ENCODE data around the gene IL12RB1.
"Not testable (repeated sequence)": the region's sequence is repeated elsewhere in the genome, so short reads cannot be mapped to it uniquely, and the experiment has no call there.

The IL12RB1 gene

DNA sequence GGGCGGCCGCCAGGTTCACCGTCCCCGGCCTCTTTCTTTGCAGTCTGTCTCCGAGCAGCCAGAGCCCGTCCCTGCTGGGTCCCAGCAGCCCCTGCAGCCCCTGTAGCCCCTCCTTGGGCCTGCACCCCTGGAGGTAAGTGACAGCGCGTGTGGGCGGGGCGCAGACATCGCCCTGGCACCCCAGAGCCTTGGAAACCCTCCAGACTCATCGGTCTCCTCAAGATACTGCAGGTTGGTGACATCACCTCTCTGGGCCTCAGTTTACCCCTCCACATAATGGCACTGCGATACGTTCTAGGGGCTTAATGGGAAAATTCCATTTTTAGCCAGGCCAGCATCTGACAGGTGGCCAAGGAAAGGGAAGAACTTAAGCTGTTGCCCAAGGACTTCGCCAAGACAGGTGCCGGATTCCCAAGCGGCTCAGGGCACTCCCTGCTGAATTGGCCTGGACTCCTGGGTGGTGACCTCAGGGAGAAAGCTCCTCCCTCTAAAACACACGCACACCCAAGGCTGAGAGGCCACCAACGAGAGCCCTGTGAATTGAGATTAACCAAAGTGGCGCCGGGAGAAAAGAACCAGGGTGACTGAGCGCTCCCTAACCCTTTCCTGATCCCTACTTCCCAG, 24.0 kb upstream of the IL12RB1 start:
- DNase-seq: no peak

DNA sequence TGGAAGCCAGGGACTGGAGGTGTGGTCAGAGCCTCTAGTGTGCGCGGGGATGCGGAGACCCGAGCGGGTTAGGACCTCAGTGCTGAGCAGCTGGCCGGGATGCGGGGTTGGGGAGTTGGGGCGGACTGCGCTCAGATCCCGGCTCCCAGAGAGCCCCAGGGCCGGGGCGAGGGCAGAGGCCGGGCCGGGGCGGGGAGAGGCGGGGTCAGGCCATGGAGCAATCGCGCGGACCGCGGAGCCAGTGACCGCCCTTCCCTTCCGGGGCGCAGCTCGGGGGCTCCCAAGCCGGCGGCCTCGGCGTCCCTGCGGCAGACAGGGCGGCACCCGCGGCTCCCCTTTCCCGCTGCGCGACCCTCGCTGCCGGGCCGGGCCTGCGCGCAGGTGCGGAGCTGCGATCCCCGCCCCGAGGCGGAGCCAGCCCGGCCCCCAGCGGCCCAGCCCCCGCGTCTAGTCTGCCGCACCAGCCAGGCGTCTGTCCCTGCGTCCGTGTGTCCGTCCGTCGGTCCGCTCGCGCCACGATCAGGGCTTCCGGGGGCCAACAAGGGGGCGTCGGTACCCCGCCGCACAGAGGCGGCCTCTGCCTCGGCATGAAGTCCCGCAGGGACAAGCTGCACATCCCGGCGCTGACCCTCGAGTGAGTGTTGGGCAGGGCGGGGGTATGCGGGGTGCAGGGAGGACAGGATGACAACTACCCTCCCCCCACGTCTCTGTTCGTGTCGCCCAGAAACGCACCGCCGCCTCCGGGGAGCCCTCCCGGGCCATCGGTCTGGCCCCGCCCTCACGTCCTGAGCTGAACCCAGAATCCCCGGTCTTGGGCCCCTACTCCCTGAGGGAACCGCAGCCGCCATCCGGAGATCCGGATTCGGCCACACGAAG, 23.2 kb upstream of the IL12RB1 start:
- no peak for DNase-seq

DNA sequence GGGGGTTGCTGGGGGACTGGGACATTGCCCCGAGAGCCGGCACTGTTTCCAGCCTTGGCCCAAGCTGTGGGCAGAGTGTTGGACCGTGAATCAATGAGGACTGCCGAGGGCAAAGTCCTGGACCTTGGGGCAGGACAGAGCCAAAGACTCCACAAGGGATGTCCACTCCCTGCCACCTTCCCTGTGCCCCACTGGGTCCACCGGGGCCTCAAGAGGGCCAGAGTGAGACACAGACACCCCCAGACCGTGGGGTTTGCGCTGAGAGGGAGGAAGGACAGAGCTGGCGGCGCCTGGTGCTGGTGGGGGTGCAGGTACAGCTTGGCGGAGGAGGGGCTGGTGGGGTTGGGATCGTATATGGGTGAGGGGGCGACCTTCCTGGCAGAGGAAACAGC, 22.6 kb upstream of the IL12RB1 start:
- DNase-seq: no peak

DNA sequence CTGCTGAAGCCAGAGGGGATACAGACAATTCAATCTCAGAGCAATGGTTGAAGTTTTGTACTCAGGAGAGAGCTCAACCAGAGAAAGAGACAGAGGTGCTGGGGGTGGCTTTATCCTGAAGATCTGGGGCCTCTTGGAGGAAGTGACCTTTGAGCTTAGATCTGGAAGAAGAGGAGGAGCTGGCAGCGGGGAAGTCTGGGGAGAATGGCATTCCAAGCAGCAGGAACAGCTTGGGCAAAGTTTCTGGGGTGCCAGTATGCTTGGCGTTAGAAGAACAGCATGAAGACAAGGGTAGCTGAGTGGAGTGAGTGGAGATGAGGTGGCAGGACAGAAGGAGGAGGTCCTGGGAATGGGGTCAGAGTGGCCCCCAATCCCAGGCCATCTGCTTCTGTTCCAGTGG, 22.2 kb upstream of the IL12RB1 start:
- no peak for DNase-seq

DNA sequence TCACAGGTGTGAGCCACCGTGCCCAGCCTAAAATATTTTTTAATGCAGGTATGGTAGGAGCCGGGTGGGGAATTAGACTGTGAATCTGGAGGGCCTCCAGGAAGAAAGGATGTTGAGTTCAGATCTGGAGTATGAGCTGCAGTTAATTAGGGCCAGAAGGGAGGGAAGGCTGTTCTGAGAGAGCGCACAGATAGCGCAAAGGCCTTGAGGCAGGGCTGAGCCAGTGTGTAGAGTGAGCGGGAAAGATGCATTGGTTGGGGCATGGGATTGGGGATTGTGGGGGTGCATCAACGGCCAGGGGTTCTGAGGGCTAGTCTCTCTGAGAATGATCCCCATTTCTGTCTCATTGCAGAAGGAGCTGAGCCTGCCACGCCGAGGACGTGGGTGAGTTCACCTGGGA, 20.5 kb upstream of the IL12RB1 start:
- no peak for DNase-seq

DNA sequence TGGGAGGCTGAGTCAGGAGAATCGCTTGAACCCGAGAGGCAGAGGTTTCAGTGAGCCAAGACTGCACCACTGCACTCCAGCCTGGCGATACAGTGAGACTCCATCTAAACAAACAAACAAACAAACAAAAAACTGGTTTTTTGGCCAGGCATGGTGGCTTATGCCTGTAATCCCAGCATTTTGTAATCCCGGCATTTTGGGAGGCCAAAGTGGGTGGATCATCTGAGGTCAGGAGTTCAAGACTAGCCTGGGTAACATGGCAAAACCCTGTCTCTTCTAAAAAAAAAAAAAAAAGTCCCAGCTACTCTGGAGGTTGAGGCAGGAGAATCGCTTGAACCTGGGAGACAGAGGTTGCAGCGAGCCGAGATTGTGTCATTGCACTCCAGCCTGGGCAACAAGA, 18.5 kb upstream of the IL12RB1 start:
- DNase-seq: not testable (repeated sequence)

DNA sequence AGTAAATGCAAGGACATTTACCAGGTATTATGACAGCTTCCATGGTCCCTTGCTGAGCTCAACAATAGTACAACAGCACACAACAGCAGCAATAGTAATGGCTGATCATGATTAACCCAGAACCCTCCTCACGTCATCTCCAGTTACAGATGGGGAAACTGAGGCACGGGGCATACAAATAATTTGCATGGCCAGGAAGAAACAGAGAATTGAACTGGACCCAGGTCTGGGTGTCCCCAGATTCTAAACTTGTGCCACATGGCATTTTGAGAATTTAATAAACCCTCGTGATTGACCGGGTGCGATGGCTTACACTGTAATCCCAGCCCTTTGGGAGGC, 18.0 kb upstream of the IL12RB1 start:
- DNase-seq: no peak

DNA sequence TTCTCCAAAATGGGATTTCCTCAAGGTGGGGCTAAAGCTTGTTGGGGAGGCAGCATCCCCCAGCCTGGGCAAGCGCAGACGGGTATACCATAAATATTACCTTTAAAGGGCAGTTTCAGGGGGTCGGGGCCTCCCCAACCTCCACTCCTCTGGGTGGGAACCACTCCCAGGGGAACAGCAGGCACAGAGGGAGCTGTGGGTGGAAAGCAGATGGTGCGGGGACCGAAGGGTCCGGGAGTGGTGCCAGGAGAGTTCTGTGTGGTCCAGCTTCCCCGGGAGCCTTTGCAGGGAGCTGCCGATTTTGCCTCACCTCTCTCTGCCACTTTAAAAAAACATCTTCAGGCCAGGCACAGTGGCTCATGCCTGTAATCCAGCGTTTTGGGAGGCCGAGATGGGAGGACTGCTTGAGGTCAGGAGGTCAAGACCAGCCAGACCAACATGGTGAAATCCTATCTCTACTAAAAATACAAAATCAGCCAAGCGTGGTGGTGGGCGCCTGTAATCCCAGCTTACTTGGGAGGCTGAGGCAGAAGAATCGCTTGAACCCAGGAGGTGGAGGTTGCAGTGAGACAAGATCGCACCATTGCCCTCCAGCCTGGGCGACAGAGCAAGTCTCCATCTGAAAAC, 16.3 kb upstream of the IL12RB1 start:
- no peak for DNase-seq

DNA sequence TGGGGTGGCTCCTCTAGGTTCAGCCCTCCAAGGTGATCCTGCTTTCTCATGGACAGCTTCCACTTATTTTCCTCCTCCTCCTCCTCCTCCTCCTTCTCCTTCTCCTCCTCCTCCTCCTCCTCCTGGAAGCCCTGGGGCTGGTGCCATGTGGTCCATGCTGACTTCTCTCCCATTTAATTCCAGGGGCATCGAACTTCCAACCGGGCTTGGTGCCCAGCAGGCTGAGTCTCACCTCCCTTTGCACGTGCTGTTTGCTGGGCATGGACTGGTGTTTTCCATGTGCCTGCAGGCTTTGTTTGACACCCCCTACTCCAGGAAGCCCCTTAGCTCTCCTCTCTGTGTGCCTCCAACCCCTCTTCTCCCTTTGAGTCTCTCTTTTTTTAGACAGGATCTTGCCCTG, 14.5 kb upstream of the IL12RB1 start:
- DNase-seq: no peak

DNA sequence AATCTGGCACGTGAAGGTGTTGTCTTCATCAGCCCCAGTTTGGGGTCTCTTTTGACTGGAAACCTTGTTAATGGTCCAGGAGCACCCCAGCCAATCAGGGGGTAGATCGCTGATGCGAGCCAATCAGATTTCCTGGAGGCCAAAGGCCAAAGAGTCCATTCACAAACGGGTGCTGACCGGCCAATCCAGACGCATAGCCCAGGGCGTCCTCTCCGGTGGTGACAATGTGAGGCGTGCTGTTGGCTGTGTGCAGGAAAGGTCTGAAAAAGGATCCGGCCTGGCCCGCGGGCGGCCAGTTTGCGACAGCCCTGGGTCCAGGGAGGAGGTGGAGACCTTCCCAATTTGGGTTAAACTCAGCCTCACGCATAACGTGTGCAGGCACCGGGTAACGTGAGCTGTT, 14.0 kb upstream of the IL12RB1 start:
- no peak for DNase-seq

DNA sequence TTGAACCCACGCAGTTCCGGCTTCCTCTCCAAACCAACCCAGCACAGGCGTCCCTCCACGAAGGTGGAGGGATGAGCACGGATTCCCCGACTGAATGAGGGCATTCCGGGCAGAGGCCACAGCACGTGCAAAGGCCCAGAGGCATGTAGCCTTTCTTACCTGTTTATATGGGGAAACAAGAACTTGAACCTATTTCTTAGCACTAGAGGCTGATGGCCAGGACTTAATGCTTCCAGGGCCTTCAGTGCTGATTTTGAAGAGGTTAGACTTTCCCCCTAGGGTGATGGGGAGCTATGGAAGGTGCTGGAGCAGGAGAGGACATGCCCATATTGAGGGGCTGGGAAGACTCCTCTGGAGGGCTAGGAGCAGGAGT, 12.9 kb upstream of the IL12RB1 start:
- DNase-seq: no peak

DNA sequence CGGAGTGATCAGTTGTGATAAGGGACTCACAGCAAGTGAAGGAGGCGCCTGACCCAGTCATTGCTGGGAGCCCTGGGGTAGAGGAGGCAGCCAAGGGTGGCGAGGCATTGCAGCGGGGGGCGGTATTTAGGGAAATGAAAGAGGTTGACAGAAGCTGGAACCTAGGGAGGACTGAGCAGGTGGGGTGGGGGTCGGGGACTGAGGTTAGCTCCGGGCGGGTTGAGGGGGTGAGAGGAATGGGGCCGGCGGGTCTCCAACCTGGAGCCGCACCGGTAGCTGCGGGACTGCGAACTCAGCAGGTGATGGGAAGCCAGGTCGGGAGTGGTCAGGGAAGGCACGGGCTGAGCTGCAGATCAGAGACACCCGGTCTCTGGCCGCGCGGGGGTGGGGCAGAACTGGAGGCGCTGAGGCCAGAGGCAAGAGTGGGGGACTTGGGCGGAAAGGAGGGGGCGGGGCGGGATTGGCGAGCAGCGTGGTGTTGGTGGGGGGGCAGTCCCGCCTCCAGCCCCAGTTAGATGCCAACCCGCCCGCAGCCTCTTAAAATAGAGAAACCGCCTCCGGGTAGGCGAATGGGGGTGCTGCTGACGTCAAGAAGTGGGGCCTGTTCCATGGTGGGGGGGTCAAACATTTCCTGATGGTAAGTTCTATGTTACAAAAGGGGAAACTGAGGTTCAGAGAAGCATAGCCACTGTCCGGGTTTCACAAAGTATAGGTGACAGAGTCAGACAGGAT, 12.3 kb upstream of the IL12RB1 start:
- no peak for DNase-seq

DNA sequence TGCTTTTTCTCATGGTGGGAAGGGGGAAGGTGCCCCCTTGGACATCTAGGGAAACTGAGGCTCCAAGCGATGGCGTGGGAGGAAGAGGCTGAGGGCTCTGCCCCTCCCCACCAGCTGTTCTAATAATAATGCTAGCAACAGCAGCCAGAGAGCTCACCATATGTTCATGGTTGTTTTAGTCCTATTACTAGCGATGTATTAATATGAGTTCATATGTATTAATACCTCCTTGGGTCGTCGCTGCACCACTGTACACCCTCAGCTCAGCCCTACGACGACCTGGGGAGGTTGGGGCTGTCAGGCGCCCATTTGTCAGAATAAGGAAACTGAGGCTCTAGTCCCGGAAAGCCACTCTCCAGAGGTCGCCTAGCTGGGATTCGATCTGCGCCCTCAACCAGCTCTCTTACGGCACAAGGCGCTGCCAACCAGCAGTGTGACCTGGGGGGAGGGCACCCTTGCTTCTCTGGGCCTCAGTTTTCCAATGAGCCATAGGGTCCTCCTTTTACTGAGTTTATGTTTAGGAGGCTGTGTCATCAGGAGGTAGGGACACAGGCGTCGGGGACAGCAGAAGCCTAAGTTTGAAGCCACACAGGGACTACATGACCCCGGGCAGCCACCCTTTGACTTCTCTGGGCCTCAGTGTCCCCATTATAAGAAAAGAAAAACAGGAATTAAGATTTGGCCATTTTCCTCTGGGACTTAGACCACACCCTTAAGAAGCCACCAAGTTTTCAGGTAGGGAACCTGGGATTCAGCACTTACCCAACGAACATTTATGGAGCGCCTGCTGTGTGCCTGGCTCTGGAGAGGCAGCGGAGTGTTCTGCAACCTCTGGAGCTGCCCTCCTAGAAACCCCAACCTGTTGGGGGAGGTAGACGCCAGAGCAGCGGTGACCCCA, 11.5 kb upstream of the IL12RB1 start:
- DNase-seq: no peak

DNA sequence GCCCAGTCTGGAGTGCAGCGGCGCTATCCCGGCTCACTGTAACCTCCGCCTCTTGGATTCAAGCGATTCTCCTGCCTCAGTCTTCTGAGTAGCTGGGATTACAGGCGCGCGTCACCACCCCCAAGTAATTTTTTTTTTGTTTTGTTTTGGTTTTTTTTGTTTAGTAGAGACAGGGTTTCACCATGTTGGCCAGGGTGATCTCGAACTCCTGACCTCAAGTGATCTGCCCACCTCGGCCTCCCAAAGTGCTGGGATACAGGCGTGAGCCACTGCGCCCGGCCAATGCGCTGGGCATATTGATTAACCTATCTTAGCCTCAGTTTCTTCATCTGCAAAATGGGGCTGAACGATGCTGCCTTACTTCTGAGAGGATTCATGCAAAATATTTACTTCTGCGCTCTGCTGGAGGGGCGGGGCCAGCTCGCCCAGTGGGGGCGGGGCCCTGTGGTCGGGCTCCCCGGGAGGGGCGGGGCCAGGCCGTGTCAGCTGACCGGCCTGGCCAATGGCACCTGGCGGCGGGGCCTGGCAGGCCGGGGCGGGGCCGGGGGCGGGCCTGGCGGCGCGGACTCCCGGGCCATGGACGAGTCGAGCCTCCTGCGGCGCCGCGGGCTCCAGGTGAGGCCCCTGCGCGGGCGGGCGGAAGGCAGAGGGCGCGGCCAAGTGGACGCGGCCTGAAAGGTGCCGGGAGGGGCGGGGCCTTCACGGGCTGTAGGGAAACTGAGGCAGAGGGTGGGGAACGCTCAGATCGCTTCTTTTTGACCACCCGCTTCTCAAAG, 10.7 kb upstream of the IL12RB1 start, which contains the start of gene MAST3:
TSS of gene MAST3 (plus strand) at position 562 of the 776 bp plus-strand sequence. CDS start at position 577, 15 bp downstream.
- peak; percentile 95 for DNase-seq

DNA sequence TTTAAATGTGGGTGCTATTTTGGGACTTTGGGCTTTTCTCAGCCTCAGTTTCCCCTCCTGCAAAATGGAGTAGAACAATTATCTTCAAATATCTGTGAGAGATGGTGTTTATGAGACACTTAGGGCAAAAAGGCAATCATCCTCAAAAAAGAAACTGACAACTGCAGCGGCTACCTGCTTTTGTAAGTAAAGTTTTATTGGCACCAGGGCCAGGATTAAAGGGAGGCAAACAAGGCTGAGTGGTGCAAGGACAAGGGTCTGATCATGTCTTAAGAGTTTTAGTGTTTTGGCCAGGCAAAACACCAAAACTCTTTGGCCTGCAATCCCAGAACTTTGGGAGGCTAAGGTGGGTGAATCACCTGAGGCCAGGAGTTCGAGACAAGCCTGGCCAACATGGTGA, 9.5 kb upstream of the IL12RB1 start:
- DNase-seq: no peak

DNA sequence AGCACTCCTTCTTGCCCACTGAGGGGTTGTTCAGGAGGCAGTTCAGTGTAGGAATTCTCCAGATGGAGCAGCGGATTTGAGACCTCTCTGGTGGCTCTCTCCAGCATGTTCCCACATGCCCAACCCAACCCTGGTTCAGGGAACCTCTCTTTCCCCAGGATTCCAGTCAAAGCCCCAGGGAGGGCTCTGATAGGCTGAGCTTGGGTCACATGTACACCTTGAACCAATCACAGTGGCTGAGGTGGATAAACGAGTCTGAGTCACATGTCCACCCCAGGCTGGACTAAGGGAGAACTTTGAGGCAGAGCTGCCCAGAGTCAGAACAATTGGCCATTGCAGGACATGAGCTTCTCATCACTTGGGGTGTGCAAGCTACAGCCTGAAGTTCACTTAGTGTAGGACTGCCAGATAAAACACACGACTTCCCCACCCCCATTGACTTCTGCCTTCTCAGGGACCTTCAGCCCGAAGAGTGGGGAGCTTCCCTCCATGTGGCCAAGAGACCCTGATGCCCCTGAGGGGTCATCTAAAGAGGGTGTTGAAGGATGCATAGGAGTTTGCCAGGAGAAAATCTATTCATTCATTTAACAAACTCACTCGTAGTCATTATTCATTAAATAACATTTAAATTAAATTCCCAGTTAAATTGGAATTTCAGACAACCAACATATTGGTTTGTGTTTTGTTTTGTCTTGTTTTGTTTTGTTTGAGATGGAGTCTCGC, 6.9 kb upstream of the IL12RB1 start:
- no peak for DNase-seq

DNA sequence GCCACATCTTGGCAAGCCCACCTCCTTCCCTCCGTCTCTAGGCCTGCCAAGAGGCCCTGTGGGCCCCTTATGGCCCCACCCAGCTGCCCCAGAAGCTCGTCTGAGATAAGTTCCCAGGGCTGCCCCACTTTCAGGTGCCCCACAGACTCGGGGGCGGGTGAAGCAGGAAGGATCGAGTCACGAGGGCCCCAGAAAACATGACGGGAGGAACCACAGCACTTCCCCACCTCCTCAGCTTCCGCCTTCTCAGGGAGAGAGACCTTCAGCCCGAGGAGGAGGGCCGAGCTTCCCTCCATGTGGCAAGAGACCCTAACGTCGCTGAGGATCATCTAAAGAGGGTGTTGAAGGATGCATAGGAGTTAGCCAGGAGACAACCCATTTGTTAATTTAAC, 4.5 kb upstream of the IL12RB1 start:
- peak; percentile 87 for DNase-seq

DNA sequence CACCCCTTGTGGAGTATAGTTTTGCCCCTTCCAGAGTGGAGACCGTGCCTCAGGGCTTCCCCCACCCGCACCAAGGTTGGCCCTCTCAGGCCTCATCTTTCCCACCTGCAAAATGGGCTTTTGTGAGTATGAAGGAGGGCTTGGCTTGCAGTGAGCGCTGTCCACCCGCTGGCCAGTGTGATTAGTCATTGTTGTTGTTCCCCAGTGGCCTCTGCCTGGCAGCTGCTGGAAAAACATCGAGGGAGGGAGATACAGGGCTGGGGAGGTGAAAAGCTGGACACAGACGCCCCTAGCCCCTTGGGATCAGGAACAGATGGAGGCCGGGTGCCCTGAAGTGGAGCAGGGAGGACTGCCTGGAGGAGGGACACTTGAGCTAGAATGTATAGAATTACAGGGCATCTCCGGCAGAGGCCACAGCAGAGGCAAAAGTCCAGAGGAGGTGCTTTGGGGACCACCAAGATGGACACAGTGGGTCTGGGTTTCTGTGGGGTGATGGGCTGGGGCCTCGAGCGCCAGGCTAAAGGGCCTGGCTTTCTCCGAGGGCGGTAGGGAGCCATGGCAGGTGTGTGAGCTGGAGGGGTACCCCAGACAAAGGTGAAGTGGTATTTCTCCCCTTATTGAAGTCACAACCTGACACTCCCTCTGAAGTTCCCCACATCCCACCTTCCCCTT, 3.9 kb upstream of the IL12RB1 start:
- no peak for DNase-seq

DNA sequence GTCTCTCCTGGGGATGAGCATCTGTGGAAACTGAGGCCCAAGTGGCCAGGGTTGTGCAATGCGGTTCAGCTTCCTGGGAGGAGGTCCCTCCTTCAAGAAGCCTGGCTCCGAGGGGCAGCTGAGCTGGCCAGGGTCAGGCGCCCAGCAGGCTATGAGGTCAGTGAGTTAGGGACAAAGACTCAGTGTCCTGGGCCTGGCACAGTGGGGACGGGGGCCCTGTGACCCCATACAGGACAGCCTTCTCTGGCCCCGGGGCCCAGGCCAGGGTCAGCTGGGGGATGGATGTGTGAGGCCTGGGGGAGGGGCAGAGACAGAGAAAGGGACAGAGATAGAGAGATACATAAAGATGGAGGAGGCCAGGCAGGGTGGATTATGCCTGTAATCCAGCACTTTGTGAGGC, 3.0 kb upstream of the IL12RB1 start:
- DNase-seq: no peak

DNA sequence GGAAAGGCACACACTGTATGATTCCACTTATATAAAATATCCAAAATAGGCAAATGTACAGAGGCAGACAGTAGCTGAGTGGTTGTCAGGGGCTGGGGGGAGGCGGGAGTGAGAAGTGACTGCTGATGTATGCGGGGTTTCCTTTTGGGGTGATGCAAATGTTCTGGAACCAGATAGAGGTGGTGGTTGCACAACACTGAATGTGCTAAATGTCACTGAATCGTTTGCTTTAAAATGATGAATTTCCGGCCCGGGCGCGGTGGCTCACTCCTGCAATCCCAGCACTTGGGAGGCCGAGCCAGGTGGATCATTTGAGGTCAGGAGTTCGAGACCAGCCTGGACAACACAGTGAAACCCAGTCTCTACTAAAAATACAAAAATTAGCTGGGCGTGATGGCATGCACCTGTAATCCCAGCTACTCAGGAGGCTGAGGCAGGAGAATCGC, 2.4 kb upstream of the IL12RB1 start:
- DNase-seq: peak; percentile 75
